OCI-LY1 (cell line): ENCODE measurements around the gene MYL9.

Experiments used
- EZH2 ChIP-seq: fragments of 200-600 bp; sonication (generic), shearing (Covaris generic); IDR thresholded peaks from 2 replicates; pipeline ENCODE4 v1.8.0; 2017; ENCODE audit warnings: borderline replicate concordance, mixed run types, mild to moderate bottlenecking, antibody characterized with exemption, low read length, moderate library complexity, mixed read lengths
- TF ChIP-seq, protein P1 (sequence below): fragments of 200-600 bp; sonication (generic), shearing (Covaris generic); IDR thresholded peaks from 2 replicates; pipeline ENCODE4 v1.5.1; 2017; ENCODE audit warnings: mild to moderate bottlenecking, antibody characterized with exemption, low read length, moderate library complexity, mixed read lengths

DNA sequence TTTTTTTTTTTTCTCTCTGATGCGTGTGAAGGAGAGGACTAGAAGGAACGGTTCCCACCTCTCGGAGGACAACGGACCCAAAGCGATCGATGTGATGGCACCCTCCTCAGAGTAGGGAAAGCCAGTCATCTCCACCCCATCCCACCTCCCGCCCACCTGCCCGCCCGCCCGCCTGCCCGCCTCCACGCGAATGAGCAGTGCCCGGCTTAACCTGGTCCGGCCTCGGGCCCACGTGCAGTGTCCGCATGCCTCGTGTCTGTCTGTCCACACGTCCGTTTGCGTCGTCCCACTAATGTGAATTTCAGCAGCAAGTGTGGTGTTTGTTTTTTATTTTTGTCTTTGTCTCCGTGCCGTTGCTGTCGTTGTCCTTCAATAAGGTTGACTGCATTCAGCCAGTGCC is 42.1 kb upstream of the MYL9 start:
- TF ChIP-seq, protein P1, sequence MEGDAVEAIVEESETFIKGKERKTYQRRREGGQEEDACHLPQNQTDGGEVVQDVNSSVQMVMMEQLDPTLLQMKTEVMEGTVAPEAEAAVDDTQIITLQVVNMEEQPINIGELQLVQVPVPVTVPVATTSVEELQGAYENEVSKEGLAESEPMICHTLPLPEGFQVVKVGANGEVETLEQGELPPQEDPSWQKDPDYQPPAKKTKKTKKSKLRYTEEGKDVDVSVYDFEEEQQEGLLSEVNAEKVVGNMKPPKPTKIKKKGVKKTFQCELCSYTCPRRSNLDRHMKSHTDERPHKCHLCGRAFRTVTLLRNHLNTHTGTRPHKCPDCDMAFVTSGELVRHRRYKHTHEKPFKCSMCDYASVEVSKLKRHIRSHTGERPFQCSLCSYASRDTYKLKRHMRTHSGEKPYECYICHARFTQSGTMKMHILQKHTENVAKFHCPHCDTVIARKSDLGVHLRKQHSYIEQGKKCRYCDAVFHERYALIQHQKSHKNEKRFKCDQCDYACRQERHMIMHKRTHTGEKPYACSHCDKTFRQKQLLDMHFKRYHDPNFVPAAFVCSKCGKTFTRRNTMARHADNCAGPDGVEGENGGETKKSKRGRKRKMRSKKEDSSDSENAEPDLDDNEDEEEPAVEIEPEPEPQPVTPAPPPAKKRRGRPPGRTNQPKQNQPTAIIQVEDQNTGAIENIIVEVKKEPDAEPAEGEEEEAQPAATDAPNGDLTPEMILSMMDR, result no peak
- no peak for TF ChIP-seq EZH2
